Stimulated activated CD8-positive, alpha-beta memory T cell treated with anti-CD3 and anti-CD28 coated beads, Interleukin-4, amount 100 ng/mL, for 1 hour (primary cell): ENCODE data around the gene POLR3E.
"Not testable (repeated sequence)": the region's sequence is repeated elsewhere in the genome, so short reads cannot be mapped to it uniquely, and the experiment has no call there.

Experiments used
- DNase-seq, 2 donors: peaks; one replicate each; pipeline ENCODE4 v3.0.0-alpha.2; 2020; ENCODE audit warnings: low read depth in 2 of 2, low spot score in 1 of 2

Gene POLR3E

DNA sequence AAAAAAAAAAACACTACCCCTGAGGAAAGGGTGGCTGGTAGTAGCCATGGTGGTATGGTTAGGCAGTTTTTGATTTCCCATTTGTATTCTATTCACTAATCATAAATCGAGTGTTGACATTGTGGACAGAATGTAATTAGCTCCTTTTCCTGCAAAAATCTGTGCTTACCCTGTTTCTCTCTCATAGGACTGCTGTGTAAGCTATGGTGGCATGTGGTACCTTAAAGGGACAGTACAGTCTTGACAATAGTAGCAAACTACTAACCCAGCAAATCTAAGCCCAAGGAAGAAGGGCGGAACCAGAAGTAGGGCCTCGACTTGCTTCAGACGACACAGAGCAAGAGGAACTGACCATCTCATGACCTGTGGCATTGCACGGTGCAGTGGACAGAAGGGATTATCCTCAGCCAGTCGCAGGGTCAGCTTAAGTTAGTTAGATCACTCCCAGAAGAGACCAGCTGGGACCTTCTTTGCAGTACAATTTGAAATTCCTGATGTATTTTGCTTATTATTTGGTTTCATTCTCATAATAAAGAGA, 36.3 kb downstream of the POLR3E start:
- DNase-seq, result no peak

DNA sequence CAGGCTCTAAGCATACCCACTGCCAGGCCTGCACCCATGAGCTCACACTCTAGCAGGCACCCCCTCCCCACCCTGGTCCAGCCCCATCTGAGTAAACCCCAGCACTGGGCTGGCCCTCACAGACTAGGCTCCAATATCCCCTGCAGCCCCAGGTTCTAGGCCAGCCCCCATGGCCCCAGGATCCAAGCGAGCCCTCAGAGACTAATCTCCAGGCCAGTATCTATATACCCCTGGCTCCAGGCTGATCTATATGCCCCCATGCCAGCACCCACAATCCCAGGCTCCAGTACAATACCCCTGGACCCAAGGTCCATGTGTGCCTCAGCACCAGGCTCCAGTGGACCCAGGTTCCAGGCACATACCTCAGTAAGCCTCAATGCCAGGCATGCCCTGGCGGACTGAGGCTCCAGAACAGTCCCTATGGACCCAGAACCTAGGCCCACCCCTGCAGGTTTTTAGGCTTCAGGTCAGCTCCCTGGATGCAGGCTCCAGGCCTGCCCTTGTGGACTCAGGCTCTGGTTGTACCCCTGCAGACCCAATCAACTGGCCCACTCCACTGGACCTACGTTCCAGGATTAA, 38.5 kb downstream of the POLR3E start:
- DNase-seq, result no peak

DNA sequence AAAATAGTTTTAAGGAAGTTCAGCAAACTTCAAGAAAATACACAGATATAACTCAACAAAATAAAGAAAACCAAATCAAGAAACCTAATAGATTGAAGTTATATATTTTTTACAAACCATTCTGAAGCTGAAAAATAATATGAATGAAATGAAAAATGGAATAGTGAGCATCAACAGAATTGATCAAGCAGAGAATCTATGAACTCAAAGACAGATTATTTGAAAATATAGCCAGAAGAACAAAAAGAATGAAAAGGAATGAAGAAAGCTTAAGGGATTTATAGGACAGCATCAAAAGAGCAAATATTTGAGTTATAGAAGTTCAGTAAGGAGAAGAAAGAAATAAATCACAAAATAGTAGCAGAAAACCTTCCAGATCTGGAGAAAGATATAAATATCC, 39.4 kb downstream of the POLR3E start:
- no peak for DNase-seq

DNA sequence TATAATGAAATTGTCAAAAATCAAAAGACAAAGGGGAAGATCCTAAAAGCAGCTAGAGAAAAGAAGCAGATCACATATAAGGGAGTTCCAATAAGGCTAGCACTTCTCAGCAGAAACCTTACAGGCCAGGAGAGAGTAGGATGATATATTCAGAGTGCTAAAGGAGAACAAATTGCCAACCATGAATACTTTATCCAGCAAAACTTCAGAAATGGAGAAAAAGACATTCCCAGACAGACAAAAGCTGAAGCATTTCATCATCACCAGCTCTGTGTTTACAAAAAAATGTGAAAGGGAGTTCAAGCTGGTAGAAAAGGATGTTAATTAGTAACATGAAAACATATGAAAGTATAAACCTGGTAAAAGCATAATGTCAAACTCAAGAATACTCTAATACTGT, 39.8 kb downstream of the POLR3E start:
- DNase-seq, result no peak

DNA sequence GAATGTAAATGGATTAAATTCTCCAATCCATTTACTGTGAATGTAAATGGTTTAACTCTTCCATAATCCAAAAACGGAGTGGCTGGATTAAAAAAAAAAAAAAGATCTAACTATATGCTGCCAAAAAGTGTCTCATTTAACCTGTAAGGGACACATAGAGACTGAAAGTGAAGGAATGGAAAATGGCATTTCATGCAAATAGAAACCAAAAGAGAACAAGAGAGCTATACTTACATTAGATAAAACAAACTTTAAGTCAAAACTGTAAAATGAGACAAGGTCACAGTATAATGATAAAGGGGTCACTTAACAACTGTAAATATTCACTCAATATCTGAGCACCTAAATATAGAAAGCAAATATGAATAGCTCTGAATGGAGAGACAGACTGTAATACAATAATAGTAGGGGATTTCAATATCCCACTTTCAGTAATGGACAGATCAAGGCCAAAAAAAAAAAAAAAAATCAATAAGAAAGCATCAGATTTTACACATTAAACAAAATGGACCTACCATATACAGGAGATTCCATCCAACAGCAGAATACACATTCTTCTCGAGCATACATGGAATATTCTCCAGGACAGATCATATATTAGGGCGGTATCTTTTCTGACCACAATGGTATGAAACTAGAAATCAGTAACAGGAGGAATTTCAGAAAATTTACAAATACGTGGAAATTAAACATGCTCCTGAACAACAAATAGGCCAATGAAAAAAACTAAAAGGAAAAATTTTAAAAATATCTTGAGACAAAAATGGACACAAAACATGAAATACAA, 40.8 kb downstream of the POLR3E start:
- no peak for DNase-seq

DNA sequence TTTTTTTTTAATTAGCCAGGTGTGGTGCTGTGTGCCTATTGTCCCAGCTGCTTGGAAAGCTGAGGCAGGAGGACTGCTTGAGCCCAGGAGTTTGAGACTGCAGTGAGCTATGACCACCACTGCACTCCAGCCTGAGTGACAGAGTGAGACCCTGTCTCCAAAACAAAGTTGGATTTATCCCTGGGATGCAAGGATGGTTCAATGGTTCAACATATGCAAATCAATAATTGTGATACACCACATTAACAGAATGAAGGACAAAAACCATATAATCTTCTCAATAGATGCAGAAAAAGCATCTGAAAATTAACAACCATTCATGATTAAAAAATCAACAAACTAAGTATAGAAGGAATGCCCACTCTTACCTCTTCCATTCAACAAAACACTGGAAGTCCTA, 43.7 kb downstream of the POLR3E start:
- no peak for DNase-seq

DNA sequence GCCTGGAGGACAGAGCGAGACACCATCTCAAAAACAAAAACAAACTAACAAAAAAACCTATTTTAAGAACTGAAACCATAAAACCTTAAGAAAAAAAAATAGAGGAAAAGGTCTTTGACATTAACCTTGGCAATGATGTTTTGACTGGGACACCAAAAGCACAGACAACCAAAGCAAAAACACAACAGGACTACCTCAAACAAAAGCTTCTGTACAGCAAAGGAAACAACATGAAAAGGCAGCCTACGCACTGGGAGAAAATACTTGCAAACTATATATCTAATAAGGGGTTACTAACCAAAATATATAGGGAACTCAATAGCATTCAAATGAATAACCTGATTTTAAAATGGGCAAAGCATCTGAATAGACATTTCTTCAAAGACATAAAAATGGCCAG, 44.9 kb downstream of the POLR3E start:
- DNase-seq, result no peak

DNA sequence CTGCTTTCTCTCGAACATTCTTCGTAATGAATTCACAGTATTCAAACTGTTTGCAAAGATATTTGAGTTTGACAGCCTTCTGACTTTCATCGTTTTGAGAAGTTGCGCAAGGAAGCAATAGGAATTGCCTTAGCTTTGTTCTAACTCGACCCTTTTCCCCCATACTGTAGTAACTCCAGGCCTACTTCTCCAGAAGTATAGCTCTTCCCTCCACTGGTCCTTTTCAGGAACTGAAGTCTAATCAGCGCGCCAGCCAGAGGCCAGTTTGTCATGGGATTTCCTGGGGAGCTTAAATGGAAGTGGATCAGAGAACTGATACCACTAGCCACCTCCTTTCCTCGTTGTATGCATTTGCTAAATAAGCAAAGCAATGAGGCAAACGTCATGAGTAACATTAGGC, 49.3 kb downstream of the POLR3E start:
- DNase-seq, result no peak

DNA sequence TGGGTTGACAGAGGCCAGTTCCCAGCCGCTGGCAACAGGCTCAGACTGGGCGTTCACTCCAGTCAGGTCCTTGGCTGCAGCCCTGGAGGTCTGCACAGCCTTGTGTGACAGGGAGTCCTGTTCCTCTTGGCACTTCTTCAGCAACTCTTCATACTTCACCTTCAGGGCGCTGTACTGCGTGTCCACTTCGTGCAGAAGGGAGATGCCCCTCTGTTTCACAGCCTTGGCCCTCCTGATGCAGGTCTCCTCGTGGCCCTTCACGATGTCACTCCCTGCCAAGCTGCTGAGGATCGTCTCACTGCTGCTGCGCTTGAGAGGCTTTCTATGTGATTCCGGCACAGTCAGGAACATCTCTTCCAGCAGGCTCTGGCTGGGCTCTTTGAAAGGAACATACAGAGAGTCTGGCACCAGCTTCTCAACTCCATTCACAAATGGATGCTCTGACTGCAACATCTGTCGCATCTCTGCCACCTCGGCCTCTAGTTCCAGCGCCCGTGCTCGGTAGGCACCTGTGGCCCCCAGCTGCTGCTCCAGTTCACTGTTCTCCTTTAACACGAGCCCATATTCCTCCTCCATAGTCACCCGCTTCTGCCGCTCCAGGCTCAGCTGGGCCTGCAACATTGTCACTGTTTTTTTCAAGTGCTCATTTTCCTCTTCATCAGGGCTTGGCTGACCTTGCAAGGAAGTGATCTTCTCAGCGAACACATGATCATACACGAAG, 50.1 kb downstream of the POLR3E start:
- DNase-seq, result no peak

DNA sequence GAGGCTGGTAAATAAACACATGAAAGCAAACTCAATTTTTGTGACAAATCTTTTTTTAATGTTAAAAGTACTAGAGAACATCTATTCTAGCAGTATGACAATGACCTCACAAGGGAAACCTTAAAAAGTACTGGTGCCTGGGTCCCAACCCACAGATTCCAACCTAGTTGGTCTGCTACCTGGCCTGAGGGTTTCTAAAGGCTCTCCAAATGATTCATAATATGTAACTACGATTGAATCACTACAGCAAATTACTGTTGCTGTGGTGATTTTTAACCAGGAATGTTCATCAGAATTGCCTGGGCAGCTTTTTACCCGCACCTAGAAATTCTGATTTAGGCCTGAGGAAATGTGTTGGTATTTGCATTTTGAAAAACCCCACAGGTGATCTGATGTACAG, 51.1 kb downstream of the POLR3E start:
- no peak for DNase-seq

DNA sequence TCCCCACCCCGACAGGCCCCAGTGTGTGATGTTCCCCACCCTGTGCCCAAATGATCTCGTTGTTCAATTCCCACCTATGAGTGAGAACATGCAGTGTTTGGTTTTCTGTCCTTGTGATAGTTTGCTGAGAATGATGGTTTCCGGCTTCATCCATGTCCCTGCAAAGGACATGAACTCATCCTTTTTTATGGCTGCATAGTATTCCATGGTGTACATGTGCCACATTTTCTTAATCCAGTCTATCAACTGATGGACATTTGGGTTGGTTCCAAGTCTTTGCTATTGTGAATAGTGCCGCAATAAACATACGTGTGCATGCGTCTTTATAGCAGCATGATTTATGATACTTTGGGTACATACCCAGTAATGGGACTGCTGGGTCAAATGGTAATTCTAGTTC, 53.8 kb downstream of the POLR3E start:
- not testable (repeated sequence) for DNase-seq

DNA sequence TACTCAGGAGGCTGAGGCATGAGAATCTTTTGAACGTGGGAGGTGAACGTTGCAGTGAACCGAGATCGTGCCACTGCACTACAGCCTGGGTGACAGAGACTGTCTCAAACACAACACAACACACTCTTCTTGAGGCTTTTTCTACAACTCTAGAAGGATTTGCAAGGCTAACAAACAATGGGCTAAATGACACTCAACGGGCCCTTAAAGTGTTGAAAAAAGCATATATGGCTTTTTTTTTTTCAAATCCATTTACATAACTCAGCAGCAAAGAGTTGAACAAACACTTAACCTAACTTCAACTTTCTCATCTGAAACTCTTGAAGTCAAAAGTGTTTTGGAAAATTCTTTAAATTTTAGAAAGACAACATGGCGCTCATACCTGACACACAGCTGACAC, 54.9 kb downstream of the POLR3E start:
- DNase-seq, result no peak

DNA sequence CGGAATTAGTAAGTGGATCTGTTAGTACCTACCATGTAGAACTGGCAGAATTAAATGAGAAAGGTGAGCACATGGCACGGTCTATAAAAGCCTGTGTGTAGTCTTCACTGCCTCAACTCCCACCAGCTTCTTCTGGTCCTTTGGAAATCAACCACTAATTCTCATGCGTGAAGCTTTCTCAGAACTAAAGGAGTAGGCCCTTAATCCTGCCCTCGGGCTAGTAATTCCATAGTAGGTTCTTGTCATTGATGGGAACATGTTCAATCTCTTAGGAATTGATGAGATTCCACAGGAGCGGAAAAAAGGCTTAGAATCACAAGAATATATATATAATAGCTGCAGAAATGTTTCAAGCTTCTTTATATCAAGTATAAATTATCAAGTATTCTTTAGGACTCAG, 55.5 kb downstream of the POLR3E start:
- DNase-seq, result no peak

DNA sequence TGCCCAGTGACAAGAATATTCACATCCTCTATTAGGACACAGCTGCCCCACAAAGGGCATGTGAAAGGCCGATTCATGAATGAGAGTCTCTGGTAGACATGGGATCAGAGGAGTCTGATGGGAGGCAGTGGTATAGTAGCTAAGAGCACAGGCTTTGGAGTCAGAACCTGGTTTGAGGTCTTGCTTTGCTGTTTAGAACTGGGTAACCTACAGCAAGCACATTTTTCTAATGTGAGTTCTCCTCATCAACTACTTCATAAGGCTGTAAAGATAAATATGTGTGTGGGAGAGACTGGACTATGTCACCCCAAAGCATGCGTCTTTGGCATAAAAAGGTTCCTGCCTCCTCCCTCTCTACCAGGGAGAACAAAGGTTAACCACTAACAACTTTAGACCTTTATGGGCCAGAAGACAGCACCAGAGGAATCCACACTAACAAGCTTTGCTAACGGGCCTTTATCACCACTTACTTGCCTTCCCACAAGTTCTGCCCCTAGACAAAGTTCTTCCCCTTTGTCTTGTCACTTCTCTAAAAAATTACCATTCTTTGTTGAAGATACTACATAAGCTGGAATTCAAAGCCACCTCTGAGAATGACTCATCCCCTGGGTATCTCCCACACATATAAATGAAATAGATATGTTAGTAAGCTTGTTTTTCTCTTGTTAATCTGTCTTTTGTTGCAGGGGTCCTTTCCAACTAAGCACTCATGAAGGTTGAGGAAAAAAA, 56.1 kb downstream of the POLR3E start:
- DNase-seq, result no peak

DNA sequence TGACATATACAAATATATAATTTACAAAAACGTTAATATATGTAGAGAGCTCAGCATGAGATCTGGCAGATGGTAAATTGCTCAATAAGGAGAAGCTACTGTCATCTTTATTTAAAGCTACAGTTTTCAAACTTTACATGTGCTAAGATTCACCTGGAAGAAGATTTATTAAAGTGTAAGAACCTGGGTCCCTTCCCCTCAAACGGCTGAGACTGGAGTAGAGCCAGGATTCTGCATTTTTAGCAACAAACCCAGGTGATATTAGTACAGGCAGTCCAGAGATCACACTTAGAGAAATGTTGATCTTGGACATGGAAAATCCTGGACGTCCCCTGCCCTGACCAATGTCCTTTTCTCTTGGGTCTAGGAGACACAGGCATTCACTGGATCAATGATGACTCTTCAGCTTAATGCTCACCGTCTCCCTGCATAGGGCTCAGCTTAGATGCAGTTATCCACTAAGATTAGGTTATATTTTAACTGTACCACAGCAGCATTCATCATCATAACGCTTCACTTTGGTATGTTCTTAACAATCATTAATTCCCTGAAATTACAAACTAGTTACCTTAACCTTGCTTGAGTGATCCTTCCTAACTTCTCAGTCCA, 56.8 kb downstream of the POLR3E start:
- no peak for DNase-seq

DNA sequence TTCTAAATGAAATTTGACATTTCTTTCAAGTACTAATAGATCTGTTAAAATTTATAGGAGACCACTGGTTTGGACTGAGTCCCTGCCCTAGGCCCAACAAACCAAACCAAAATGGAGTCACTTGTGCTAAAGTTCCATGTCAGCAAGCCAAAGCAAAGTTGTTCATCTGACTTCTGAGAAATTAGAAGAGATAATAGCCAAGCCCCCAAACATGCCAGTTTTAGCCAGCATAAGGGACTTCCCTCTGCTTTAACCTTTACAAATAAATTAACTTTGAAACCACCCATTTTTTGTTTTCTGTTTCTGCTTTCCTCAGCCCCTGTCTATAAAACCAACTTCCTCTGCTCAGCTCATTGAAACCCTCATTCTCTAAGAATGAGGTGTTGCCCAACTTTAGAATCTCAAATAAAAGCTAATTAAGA, 58.3 kb downstream of the POLR3E start:
- DNase-seq, result no peak

DNA sequence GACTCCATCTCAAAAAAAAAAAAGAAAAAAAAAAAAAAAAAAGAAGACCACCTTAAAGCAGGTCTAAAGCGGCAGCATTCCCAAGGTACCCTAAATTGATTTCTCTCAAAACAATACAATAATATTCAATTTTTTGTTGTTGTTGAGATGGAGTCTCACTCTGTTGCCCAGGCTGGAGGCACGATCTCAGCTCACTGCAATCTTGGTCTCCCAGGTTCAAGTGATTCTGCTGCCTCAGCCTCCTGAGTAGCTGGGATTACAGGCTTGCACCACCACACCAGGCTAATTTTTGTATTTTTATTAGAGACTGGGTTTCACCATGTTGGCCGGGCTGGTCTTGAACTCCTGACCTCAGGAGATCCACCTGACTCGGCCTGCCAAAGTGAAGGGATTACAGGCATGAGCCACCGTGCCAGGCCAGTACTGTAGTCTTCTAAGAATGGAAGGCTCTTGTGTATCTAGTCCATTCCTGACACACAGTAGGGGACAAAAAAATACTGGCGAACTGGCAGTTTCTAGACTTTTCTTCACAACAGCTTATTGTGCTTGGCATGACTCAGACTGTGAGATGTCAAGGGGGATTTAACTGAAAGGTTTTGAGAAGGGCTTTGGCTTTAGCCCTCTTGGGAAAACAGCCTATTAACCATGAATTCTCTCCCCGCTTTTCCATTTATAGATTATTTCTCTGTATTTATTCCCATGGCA, 59.9 kb downstream of the POLR3E start:
- no peak for DNase-seq

DNA sequence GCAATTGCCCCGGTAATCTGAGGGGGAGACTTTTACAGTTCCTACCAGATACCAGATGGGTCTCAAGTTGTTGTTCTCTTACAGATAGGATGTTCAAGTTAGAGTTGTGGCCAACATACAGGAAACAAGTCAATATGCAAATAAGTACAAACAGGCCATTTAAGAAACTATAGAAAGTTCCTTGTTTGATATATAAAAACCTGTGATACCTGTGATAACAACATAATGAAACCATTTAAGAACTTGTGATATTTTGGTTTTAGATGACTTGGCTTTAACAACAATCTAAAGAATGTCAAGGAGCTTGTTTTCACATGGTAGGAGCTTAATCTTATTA, 60.4 kb downstream of the POLR3E start:
- DNase-seq, result no peak

DNA sequence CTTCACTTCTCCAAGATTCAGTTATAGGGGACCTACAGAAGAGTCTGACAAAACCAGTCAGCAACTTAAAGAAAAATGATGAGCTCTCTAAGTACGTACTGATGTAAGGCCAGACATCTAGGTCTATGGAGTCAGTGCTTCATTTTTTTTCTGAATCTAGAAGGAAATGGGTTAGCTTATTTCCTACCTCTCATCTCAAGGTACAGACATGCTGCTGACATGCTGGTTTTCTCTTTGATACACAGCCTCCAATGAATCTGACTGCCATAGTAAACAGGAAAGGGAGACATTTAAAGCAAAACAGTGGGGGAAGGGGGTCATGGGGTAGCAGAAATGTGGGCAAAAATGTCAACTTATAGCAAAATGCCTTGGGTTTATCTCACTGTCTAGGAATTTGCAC, 60.8 kb downstream of the POLR3E start:
- DNase-seq, result no peak

DNA sequence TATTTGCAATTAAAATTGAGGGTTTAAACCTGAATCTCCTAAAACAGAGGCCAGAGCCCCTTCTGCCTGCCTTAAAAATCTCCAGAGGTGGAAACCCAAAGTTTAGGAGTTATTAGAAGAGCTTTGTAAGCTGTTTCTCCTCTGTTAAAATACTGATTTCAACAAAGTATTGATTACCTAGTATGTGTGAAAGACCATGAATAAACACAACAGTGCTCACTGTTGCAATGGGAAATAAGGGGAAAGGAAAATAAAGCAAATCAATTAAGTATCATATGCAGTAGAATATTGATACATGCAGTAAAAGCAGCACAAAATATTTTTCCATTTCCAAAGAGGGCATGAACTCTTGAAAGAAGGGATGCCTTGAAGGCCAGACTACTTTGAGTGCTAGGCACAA, 62.5 kb downstream of the POLR3E start:
- no peak for DNase-seq
